ENCODE data around the gene CRIM1. TPM values are rescaled to one million over a fixed set of nuclear protein-coding genes. Genes with fewer than 3 reads are reported as not detected.

CRIM1 gene
- total RNA-seq, 1 experiment from 2014 or later, result 27.6 TPM

DNA sequence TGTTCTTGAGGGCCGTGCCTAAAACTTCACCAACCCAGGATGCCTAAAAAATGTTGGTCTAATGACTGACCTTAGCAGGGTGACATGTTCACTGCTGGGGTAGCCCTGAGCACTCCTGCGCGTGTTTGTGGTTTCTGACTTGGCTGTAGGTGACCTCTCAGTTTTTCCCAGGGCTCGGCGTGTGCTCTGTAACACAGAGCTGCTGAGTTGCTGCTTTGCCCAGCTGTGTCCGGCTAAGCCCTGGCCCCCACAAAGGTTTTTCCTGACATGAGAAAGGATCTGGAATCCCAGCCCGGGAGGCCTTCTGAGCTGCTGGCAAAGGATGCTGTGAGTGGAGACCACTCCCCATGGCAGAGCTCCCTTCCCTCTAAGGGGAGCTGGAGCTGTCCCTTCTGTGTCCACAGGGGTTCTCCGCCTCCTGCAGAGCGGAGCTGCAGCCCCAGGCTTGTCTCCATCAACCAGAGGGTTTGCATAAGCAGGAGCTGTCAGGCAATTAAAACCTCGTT is 52.7 kb downstream of the CRIM1 start:
- H3K4me1 ChIP-seq (ENCODE audit: insufficient read depth, low read length), result peaks cover 17% of the 10 kb centered on the region
- no CpG with 5 or more reads among the region's 10 CpGs for WGBS (ENCODE audit: extremely low coverage, insufficient read length, low lambda C conversion rate)
- peak overlapping the region in 1 of 3 experiments; percentile 61; a peak in 2 of 7 replicates for H3K27ac Mint-ChIP-seq

More for the DNA sequence above, 52.7 kb downstream of the CRIM1 start:
- Histone ChIP-seq H2BK15ac (ENCODE audit: low read depth, low read length) (no peak overlapping the region), H3K4me2 (ENCODE audit: insufficient read depth, insufficient read length, low read length) (no peak overlapping the region), H3K9me3 (ENCODE audit: control insufficient read depth, low read depth, low read length) (no peaks in the 10 kb centered on the region), H2BK12ac (ENCODE audit: insufficient read length, low read depth, low read length) (no peak overlapping the region), H4K20me1 (ENCODE audit: control insufficient read depth, insufficient read depth, insufficient read length) (no peaks in the 10 kb centered on the region), H3K23me2 (ENCODE audit: insufficient read length, low read depth, low read length, poor library complexity, severe bottlenecking) (no peaks in the 10 kb centered on the region), H3K14ac (ENCODE audit: insufficient read depth, low read length) (no peak overlapping the region), H4K5ac (ENCODE audit: insufficient read length, low read depth, low read length) (no peak overlapping the region), H3K23ac (ENCODE audit: insufficient read length, low read depth, low read length) (no peak overlapping the region), H3T11ph (ENCODE audit: low read length) (no peak overlapping the region), H3K9ac (ENCODE audit: extremely low read depth, insufficient read length, low read length) (no peak overlapping the region), H4K8ac (replicated peaks; ENCODE audit: insufficient read length, low read depth, low read length) (no peak overlapping the region), H3K79me1 (ENCODE audit: insufficient read depth, low read depth, low read length, poor library complexity, severe bottlenecking) (no peaks in the 10 kb centered on the region), H3K27me3 (ENCODE audit: insufficient read depth, low read length) (no peaks in the 10 kb centered on the region), H2BK5ac (ENCODE audit: insufficient read length, low read length) (no peak overlapping the region), H2BK120ac (ENCODE audit: low read depth, low read length, poor library complexity, severe bottlenecking) (no peak overlapping the region), H3K27ac (ENCODE audit: insufficient read length, low read depth, low read length) (no peak overlapping the region), H2AK5ac (ENCODE audit: insufficient read length, low read length) (no peak overlapping the region), H2BK20ac (ENCODE audit: low read depth, low read length, poor library complexity, severe bottlenecking) (no peak overlapping the region), H3K18ac (ENCODE audit: insufficient read length, low read depth, low read length) (no peak overlapping the region), H3K56ac (ENCODE audit: insufficient read length, low read depth, low read length) (no peak overlapping the region), H3K4ac (ENCODE audit: low read depth, low read length) (no peak overlapping the region), H2AFZ (ENCODE audit: low read length) (no peak overlapping the region), H3K79me2 (ENCODE audit: insufficient read depth, low read length) (no peaks in the 10 kb centered on the region; the same call in 1 of the 2 replicates), H4K91ac (ENCODE audit: insufficient read length, low read depth, low read length) (no peak overlapping the region)
- DNase-seq, result peak; percentile 61
- Mint-ChIP-seq H3K36me3 (ENCODE audit: insufficient read depth in 1 of 3, low read depth in 3 of 3) (no peaks in the 10 kb centered on the region), H3K4me3 (no peak overlapping the region), H3K4me1 (peaks cover 47 to 54% of the 10 kb centered on the region in 2 experiments), H3K27me3 (ENCODE audit: low read depth) (no peaks in the 10 kb centered on the region), H3K9me3 (no peaks in the 10 kb centered on the region)
- TF ChIP-seq, protein P1, sequence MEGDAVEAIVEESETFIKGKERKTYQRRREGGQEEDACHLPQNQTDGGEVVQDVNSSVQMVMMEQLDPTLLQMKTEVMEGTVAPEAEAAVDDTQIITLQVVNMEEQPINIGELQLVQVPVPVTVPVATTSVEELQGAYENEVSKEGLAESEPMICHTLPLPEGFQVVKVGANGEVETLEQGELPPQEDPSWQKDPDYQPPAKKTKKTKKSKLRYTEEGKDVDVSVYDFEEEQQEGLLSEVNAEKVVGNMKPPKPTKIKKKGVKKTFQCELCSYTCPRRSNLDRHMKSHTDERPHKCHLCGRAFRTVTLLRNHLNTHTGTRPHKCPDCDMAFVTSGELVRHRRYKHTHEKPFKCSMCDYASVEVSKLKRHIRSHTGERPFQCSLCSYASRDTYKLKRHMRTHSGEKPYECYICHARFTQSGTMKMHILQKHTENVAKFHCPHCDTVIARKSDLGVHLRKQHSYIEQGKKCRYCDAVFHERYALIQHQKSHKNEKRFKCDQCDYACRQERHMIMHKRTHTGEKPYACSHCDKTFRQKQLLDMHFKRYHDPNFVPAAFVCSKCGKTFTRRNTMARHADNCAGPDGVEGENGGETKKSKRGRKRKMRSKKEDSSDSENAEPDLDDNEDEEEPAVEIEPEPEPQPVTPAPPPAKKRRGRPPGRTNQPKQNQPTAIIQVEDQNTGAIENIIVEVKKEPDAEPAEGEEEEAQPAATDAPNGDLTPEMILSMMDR (conservative IDR thresholded peaks at IDR 0.05), result no peak
